Endothelial cell (in vitro differentiated cells): ENCODE results near the gene UNCX. TPM values are rescaled to one million over a fixed set of nuclear protein-coding genes. Genes with fewer than 3 reads are reported as not detected.

Experiments
- DNase-seq: peaks from one replicate; pipeline ENCODE4 v3.0.0; 2021; ENCODE audit warnings: low spot score
- H3K27ac Mint-ChIP-seq: one replicate; pipeline ENCODE4 v1.8.0; 2021; ENCODE audit warnings: mixed read lengths, inconsistent platforms; ENCODE audit not compliant: unreplicated experiment
- H3K27me3 Mint-ChIP-seq: one replicate; pipeline ENCODE4 v1.8.0; 2021; ENCODE audit warnings: mild to moderate bottlenecking, moderate library complexity, mixed read lengths, inconsistent platforms; ENCODE audit not compliant: unreplicated experiment
- H3K36me3 Mint-ChIP-seq: one replicate; pipeline ENCODE4 v1.8.0; 2021; ENCODE audit warnings: mild to moderate bottlenecking, low read depth, mixed read lengths, inconsistent platforms; ENCODE audit not compliant: unreplicated experiment
- H3K4me1 Mint-ChIP-seq: one replicate; pipeline ENCODE4 v1.8.0; 2021; ENCODE audit warnings: mild to moderate bottlenecking, mixed read lengths, inconsistent platforms; ENCODE audit not compliant: unreplicated experiment
- H3K4me3 Mint-ChIP-seq: one replicate; pipeline ENCODE4 v1.8.0; 2021; ENCODE audit warnings: mild to moderate bottlenecking, mixed read lengths, inconsistent platforms; ENCODE audit not compliant: unreplicated experiment
- H3K9me3 Mint-ChIP-seq: one replicate; pipeline ENCODE4 v1.8.0; 2021; ENCODE audit warnings: mixed read lengths, inconsistent platforms; ENCODE audit not compliant: unreplicated experiment
- total RNA-seq: library from RNA; stranded (reverse); fragmentation: NEBNext Ultra II Directional; extraction: Animal tissue kit (Norgen Biotek cat#: 25700); gene quantifications from one replicate; pipeline ENCODE4 v1.2.1, GENCODE V29; 2021; ENCODE audit not compliant: unreplicated experiment
- TF ChIP-seq, protein P1 (sequence below): fragments of 200-600 bp; sonication (generic); IDR thresholded peaks from one replicate; pipeline ENCODE4 v1.5.0; 2021; ENCODE audit warnings: antibody characterized with exemption; ENCODE audit not compliant: unreplicated experiment

Gene UNCX
- total RNA-seq, 1 donor from 2014 or later = not detected

DNA sequence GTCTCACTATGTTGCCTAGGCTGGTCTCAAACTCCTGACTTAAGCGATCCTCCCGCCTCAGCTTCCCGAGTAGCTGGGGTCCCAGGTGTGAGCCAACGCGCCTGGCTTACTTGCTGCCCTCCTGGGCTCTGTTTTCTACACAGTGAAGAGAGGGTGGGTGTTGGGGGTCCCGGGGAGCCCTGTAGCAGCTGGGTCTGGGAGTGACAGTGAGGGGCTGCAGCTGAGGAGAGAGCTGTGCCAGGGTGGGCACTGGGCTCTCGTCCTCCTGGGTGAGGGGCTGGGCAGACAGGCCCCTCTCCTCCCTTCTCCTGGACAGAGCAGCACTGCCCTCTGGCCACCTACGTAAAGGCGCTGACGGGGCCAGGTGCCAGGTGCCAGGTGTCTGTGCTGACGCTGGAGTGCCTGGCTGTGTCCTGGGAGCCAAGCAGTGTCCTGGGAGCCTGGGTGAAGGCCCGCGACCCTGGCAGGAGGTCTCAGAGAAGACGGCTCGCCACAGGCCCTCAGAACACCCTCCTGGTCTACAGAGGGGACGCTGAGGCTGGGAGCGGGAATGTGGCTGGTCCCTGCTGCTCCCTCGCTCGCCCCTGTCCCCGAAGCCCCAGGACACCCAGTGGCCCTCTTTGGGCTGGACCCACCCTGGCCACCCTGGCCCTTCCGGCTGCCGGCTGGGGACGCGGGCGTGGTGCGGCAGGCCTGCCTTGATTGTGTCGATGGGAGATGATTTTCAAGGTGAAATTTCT lies 35.6 kb downstream of the UNCX start:
- no peak overlapping the region for H3K4me3 Mint-ChIP-seq
- no peak overlapping the region for H3K27ac Mint-ChIP-seq
- no peaks in the 10 kb centered on the region for H3K36me3 Mint-ChIP-seq
- H3K4me1 Mint-ChIP-seq = no peaks in the 10 kb centered on the region
- TF ChIP-seq, protein P1, sequence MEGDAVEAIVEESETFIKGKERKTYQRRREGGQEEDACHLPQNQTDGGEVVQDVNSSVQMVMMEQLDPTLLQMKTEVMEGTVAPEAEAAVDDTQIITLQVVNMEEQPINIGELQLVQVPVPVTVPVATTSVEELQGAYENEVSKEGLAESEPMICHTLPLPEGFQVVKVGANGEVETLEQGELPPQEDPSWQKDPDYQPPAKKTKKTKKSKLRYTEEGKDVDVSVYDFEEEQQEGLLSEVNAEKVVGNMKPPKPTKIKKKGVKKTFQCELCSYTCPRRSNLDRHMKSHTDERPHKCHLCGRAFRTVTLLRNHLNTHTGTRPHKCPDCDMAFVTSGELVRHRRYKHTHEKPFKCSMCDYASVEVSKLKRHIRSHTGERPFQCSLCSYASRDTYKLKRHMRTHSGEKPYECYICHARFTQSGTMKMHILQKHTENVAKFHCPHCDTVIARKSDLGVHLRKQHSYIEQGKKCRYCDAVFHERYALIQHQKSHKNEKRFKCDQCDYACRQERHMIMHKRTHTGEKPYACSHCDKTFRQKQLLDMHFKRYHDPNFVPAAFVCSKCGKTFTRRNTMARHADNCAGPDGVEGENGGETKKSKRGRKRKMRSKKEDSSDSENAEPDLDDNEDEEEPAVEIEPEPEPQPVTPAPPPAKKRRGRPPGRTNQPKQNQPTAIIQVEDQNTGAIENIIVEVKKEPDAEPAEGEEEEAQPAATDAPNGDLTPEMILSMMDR = no peak
- H3K9me3 Mint-ChIP-seq = no peaks in the 10 kb centered on the region
- H3K27me3 Mint-ChIP-seq = peaks cover 19% of the 10 kb centered on the region
- no peak for DNase-seq

DNA sequence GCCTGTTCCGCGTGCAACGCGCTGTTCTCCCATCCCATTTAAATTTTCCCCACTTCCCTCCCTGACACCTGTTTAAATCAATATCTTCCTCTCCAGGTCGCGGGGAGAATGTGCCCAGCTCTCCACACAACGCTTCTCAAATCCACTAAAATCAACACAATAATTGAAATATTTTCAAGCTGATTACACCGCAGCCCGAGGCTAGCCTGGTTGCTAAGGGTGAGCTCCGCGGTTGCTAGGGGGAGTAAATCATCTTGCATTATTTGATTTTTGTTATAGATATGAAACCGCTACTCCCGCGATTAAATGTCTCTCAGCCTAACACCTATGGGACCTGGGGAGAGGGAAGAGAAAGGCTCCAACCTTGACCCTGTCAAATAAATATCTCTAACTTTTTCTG lies 36.2 kb downstream of the UNCX start:
- DNase-seq = no peak
- H3K4me3 Mint-ChIP-seq = no peak overlapping the region
- peaks cover 19% of the 10 kb centered on the region for H3K27me3 Mint-ChIP-seq
- no peaks in the 10 kb centered on the region for H3K4me1 Mint-ChIP-seq
- TF ChIP-seq, protein P1 = no peak
- H3K36me3 Mint-ChIP-seq = no peaks in the 10 kb centered on the region
- peak overlapping the region; percentile 44 for H3K27ac Mint-ChIP-seq
- no peaks in the 10 kb centered on the region for H3K9me3 Mint-ChIP-seq

DNA sequence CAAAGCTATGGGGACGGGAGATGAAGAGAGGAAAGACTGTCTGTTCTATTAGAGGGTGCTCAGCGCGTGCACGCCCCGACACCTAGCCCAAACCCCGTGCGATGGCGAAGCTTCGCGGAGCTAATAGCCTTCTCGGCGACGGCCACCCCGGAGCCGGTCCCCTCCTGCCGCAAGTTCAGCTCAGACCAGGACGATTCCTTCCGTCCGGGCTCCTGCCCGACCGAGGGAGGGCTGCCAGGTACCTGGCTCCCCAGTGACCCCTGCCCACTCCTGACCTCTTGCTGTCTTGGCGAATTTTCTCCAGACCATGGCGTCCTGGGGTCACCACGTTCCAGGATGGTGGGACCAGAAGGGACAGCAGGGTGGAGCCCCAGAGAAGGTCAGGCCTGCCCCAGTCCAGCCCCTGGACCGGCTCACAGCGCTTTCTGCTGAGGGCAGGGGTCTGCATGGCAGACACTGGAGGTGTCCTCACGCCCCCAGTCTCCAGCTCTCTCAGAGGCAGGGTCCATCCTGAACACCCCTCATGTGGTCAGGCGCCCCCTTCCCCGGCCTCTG lies 36.7 kb downstream of the UNCX start:
- TF ChIP-seq, protein P1 = no peak
- Mint-ChIP-seq H3K9me3 (no peaks in the 10 kb centered on the region), H3K4me1 (no peaks in the 10 kb centered on the region), H3K36me3 (no peaks in the 10 kb centered on the region), H3K27ac (no peak overlapping the region), H3K27me3 (peaks cover 19% of the 10 kb centered on the region), H3K4me3 (no peak overlapping the region)
- no peak for DNase-seq

DNA sequence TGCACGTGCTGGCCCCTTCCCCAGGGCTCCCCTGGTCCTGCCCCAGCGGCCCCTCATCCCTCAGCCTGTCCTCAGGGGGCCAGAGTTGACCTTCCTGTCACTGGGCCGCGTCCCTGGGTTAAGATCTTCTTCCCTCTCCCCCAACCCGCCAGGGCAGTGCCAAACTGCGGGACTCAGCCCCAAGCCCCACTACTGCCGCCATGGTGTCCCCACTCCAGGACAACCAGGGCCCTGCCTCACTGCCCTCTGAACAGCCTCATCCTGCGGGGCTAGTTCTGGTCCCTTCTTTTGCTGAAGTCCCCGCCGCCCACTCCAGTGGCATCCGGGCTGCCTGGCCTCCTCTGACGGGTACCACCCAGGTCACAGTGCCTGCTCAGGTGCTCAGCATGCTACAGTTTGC lies 37.5 kb downstream of the UNCX start:
- no peak for DNase-seq
- TF ChIP-seq, protein P1 = no peak
- Mint-ChIP-seq H3K36me3 (no peaks in the 10 kb centered on the region), H3K27me3 (peaks cover 17% of the 10 kb centered on the region), H3K9me3 (no peaks in the 10 kb centered on the region), H3K27ac (no peak overlapping the region), H3K4me3 (no peak overlapping the region), H3K4me1 (no peaks in the 10 kb centered on the region)

DNA sequence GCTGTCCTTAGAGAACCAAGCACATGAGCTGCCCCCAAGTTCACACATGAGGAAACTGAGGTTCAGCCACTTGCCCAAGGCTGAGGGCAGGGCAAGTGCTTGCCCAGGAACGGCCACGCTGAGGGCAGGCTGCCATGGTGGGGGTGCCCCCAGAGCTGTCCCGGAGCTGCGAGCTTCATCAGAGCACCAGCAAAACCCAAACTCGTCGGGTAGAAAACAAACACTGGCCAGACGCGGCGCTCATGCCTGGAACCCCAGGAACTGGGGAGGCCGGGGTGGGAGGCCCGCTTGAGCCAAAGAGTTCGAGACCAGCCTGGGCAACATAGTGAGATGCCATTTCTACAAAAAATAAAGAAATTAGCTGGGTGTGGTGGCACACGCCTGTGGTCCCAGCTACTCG lies 38.4 kb downstream of the UNCX start:
- no peaks in the 10 kb centered on the region for H3K36me3 Mint-ChIP-seq
- H3K27me3 Mint-ChIP-seq = peaks cover 13% of the 10 kb centered on the region
- no peak overlapping the region for H3K27ac Mint-ChIP-seq
- no peaks in the 10 kb centered on the region for H3K4me1 Mint-ChIP-seq
- TF ChIP-seq, protein P1 = no peak
- H3K9me3 Mint-ChIP-seq = no peaks in the 10 kb centered on the region
- no peak for DNase-seq
- H3K4me3 Mint-ChIP-seq = no peak overlapping the region
